Measurements from ENCODE around the gene SEMG2.

- TF ChIP-seq EZH2 (IDR thresholded peaks at IDR 0.05; ENCODE audit: insufficient read depth, poor library complexity, severe bottlenecking) (no peak), EZH2phosphoT487 (IDR thresholded peaks at IDR 0.05; ENCODE audit: insufficient read depth, low read depth) (no peak)
Observed at GRCh38 chr20:45183084-45183483, 38.1 kb upstream of the SEMG2 start.
